Fibroblast of upper back skin (primary cell): ENCODE results near the gene AFAP1.
A peak's percentile ranks its signal among the peaks of the same experiment; 100 is the strongest.

ENCODE experiments used
- DNase-seq: peaks from one replicate; pipeline ENCODE4 v3.0.0-alpha.2; 2013

The AFAP1 gene

DNA sequence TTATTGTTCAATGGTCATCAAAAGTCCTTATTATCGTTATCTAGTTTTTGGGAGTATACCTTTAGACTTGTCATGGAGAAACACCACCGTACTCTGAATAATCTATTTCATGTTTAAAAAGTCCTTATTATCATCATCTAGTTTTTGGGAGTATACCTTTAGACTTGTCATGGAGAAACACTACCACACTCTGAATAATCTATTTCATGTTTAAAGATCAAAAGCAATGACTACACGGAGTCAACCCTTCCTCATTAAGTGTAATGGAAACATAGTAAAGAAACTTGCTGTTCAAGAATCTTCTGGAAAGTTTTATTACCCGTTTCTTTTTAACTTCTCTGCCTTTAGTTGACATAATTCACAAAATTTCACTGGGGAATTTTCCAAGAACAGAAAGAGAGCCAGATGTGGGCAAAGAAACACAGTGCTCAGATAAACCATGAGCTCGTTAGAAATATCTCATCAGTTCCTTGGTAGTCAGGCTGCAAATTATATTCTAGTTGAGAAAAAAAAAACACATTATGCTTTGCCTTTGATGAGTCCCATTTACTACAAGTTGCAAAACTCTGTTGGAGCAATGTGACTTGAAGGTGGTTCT, 158.8 kb downstream of the AFAP1 start:
- DNase-seq = no peak

DNA sequence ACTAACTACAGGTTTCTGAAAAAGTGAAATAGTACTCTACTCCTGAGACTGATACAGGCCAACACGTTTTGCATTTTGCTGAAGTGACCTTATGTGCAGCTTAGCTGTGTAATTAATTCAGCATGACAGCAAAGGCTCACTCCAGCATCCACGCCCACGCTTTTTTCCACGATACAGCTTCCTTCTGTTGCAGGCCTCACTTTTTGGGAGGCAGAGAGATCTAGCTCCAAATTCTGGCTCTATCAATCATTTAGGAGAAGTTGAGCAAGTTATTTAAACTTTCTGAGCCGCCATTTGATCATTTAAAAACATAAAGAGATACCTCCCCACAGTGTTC, 160.3 kb downstream of the AFAP1 start:
- peak; percentile 20 for DNase-seq

DNA sequence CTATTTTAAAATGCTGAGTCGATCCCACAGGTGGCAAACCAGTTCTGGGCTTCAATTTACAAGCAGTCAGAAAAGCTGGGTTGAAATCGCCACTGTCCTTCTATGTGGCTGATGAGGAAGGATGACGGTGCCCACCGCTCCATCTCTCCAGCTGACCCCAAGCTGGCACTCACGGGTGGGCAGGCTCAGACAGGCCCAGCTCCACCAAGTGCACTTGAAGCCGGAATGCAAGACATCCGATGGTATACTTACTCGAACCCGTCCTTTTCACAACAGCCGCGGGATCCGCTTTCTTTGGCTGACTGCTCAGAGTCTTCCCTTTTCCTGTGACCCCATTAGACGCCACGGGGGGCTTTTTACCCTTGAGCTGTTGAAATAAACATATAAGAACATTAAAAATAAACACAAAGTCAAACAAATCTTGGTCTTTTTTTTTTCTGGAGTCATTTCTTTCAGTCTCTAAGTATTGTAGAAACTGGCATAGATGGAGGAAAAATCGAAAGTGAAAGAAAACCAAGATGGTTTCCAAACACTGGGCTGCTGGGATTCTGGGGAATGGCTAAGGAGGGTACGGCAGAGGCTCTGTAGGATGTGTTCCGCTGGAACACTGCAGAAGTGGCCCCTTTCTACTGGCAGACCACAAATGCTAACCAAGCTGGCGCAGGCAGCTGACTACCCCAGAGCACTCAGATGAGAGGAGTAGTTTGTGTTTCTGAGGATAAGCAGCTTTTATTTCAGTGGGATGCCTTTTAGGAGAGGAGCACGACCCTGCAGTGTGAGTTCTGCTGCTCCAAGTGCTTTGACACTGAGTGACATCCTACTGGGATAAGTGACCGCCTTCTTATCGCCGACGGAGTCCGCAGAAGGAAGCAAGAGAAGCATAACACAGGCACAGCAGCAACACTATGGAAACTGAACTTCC, 160.9 kb downstream of the AFAP1 start:
- DNase-seq = no peak

DNA sequence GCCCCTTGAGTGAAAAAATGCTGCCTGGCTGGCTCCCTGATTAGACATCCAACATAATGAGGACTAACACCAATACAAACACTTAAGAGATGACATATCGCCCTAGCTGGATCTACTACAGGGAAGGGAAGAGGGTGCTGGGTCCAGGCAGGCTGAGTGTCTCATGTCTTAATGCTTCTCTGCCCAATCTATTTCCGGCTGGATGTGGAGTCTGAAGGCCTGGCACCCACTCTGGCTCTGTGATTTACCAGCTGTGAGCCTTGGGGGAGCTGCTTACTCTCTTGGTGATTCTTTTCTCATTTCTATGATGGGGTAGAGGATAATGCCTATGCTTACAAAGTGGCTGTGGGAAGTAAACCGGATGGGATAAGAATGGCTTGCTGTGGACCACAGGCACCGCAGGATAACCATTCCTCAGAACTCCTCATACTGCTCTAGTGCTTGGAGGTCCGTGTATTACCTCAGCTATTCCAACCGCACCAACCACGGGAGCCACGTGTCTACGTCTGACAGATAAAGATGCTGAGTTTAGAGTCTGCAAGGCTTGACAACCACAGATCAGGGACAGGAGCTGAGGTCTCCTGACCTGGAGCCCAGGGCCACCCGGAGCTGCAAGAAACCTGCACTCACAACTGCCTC, 161.7 kb downstream of the AFAP1 start:
- DNase-seq = no peak

GRCh38 chr4:7777017-7777710, 162.5 kb downstream of the AFAP1 start:
- DNase-seq = no peak

DNA sequence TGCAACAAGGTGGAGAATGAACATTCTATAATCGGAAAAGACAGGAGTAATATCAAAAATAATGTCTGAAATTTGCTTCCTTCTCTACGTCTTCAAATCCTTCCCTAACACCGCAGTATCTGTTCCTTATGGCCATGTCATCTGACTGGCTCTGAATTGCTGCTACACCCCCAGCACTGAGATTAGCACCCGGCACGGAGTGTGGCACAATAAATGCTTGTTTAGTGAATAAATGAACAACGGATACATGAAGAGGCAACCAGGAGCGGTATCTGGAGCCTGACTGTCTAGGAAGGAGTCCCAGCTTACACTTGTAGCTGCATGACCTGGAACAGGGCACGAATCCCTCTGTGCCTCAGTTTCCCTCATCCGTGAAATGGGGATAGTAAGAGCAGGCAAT, 164.3 kb downstream of the AFAP1 start:
- DNase-seq = no peak

DNA sequence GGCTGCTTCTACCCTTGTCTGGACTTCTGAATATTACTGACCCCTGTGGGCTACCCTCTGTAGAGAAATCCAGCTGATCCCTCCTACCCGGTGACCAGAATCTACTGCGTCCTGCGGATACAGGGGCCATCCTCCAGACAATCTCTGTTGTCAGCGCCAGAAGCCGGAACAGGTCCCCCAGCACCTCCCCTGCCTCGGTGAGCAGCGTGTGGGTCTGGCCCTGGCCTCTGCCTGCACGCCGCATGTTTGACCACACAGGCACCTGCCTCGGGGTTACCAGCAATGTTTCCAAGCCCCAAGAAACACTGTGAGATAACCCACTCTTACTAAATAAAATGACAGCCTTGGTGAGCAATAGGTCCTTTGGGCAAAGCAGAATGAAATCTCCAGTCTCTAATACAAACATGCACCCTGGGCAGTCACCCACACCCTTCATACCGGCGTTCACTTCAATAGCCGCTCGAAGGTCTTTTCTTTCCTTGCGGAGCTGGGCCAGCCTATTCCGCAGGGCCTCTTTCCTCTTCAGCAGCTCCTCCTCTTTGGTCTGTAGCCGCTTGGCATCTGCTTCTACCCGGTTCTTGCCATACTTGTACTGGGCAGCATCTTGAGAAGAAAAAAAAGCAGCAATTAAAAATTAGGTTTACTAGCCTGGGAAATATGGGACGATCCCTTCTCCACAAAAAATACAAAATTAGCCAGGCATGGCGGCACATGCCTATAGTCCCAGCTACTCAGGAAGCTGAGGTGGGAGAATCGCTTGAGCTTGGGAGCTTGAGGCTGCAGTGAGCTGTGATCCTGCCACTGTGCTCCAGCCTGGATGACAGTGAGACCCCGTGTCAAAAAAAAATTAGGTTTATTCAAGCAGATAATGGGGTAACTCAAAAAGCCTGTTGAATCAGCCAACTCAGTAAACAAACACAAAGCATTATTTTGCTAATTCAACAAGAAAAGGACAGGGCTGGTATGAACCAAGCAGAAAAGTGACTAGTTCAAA, 165.1 kb downstream of the AFAP1 start:
- no peak for DNase-seq

GRCh38 chr4:7773401-7774180, 166.1 kb downstream of the AFAP1 start:
- no peak for DNase-seq

- DNase-seq = no peak
These were observed 166.8 kb downstream of the AFAP1 start for GRCh38 chr4:7772711-7773385.

DNA sequence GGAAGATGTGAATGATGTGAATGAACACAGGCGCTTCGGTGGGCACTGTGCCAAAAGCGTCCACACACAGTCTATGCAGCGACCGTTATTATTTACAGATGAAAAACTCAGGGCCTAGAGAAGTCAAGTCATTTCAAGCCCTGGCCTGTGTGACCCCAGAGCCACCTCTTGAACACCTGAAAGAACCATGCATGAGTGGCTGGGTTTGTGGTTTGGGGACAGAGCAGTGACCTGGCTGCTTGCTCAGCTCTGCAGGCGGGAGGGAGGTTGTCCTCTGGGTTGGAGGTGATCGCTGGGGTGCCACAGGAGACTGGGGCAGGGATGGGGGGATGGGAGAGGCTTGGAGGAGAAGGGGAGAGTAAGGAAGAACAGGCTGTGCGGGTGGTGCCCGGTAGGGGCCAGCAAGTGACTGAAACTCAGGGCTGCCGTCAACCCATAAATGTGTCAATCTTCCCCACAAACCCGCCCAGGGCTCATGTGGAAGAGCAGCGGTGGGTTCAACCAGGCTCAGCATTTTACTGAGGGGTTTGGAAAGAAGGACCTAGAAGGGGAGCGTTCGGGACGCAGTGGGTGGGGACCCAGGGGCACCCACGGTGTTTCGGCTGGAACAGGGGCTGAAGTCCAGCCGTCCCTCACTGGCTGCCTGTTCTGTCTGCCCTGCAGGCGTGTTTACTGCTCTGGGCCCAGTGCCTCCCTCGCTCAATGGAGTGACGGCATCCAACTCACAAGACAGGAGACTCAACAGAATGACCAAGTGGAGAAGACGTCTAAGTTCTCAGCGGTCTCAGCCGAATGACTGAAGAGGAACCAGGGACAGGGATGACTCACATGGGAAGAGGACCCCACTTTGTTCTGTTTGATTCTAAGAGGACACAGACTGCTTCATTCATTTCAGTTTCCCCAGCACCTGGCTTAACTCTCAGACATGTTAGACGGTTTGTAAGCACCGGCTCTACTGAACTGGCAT, 167.8 kb downstream of the AFAP1 start:
- DNase-seq = no peak

DNA sequence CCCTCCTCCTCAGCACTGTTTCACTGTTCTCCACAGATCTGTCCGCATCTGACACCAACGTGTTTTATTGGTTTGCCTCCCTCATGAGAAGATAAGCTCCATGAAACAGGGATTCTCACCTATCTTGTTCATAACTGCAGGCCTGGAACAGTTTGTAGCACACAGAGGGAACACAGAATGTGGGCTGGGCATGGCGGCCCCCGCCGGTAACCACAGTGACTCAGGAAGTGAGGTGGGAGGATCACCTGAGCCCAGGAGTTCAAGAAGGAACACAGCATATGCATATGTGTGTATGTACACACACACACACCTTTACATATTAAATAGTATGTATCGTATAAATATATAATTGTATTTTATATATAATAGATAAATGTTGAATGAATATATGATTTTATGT, 168.6 kb downstream of the AFAP1 start:
- DNase-seq = no peak

DNA sequence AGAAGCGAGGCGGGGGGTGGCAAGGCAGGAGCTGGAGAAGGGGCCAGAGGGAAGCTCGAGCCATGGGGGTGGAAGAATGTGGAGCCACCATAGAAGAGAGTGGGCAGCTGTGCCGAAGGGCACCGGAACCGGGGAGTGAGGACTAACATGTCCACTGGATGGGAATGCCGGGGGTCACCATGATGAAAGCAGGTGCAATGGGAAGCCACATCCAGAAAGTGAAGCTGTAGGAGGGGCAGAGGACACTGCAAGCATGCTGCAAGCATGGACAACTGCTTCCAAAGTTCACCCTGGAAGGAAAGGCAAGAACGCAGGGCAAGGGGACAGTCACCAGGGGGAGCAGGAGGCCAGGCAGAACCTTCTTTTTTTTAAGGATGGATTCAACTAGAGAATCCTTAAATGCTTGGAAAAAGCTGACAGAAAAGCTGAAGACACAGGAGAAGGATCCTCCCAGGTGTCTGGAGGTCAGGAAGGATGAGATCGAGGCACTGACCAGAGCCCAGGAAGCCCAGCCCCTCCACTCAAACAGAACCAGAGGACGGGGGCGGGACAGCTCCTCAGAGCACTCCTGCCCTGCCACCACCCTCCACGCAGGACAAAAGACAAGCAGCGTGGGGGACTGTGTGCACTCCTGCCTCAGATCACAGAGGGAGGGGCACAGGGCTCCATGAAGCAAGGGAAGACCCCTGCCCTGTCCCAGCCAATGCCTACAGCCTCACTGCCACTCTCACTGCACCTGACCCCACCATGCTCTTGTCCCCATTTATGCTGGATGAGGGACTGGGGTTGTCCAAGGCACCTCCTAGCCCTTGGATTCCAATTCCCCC, 169.2 kb downstream of the AFAP1 start:
- DNase-seq = no peak

GRCh38 chr4:7769396-7770223, 170.1 kb downstream of the AFAP1 start:
- no peak for DNase-seq

DNA sequence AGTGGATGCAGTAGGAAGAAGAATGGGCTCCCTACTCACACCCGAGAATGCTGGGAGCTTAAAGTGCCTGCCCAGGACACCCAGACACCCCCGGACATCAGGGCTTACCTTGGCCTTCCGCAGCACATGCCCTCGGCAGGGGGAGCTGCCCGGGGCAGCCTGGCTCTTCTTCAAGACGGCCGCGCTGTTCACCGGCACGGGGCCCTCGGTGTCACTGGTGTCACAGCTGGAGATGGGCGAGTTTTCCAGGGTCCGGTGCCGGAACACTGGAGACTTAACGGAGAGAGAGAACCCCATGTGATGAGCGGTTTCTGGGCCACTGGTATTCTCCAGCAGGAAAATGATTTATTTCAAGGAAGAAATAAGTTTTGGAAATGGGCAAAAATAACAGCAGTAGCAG, 170.9 kb downstream of the AFAP1 start:
- DNase-seq = no peak

DNA sequence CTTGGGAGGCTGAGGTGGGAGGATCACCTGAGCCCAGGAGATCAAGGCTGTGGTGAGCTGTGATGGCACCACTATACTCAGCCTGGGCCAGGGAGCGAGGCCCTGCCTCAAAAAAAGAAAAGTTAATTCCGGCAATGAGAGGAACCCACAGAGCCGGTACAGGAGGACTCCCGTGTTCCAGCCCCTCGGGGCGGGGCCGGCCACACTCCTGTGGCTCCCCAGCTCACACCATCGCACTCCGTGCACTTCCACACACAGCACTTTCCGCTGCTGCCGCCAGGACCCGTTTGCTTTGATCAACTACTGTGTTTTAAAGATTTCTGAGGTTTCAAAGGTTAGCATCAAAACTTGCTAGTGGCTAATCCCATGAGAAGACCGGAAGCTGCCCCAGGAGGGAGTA, 171.7 kb downstream of the AFAP1 start:
- no peak for DNase-seq

GRCh38 chr4:7767526-7767925, 172.1 kb downstream of the AFAP1 start:
- DNase-seq = no peak

DNA sequence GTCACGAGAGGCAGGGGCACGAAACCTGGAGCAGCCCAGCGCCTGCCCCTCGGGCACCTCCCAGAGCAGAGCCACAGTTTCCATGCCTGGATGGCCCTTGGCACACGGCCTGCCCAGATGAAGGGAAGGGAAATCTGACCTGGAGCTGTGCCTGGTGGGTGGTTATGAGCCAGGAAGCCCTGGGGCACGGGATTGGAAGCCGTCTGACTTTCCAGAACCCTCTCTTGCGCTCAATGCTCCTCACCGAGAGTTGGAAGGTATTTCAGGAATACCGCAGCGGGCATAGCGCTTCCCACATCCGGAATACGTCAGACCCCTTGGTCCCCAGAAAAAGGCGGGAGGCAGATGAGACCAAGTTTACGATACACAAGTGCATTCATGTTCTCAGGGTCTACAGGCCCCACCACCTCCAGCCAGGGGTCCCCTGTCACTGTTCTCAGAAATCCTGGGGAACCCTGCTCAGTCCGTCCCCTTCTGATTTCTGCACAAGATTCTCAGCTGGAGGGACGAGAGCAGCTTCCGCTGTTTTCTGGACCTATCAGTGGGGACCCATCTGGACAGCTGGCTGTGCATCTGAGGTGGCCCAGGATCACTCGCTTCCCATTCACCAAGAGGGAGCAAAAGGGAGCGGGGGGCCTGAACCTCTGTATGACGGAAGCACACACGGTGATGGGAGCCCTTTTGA, 172.9 kb downstream of the AFAP1 start:
- DNase-seq = no peak
